Measurements from ENCODE around the gene PLXNA3.

Gene PLXNA3

DNA sequence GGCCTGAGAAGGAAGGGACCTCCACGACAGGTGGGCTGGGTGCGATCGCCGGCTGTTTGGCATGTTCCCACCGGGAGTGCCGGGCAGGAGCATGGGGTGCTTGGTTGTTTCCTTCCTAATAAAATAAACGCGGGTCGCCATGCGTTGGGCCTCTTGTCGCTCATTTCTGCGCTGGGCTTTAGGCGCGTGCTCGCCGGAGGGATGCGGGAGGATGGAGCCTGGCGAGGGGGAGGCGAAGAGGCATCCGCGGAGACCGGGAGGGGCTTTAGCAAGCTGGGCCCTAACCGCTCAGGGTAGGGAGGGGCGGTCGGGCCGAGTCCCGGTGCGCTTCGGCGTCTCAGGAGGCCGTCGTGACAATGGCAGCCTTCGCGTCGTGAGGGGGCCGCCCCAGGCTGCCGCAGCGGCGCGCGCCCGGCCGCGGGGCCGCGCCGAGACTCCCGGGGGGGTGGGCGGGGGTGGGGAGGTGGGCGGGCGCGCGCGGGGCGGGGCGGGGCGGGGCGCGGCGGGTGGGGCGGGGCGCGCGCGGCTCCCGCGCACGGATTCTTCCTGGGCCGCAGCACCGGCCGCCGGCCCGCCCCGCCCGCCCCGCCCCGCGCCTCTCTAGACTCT is 21.6 kb upstream of the PLXNA3 start:
- DNase-seq = peak; percentile 71

DNA sequence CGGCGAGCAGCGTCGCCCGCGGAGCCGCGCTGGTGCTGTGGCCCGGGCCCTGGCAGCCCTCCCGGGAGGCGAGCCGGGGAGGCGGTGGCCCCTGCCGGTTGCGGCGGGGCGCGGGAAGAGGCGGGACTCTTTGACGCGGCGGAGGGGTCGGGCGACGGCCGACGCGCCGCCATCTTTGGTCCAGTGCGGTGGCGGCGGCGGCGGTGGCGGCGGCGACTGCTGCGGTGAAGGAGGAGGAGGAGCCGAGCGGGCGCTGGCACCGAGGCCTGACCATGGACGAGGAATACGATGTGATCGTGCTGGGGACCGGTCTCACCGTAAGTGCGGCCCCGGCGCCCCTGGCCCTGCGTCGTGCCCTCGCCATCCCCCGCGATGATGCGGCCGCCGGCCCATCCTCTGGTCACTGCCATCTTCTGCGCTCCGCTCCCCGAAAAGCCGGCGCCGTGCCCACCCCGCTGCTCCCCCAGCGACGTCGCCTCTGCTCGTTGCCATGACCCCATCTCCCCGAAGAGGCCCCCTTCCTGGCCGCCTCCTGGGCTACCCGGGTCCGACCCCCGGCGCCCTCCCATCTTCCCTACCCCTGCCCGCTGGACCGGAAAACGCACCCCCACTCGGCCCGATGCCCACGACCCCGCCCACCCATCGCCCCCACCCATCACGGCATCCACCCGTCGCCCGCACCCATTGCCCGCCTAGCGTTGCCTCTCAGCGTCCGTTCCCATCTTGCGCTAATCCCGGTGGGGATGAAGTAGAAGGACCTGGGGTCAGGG is 20.9 kb upstream of the PLXNA3 start, which contains the start of gene GDI1:
Gene GDI1 (plus strand): TSS at position 172 of the 770 bp plus-strand sequence. CDS start 101 bp downstream, at position 273.
- DNase-seq = peak; percentile 71

DNA sequence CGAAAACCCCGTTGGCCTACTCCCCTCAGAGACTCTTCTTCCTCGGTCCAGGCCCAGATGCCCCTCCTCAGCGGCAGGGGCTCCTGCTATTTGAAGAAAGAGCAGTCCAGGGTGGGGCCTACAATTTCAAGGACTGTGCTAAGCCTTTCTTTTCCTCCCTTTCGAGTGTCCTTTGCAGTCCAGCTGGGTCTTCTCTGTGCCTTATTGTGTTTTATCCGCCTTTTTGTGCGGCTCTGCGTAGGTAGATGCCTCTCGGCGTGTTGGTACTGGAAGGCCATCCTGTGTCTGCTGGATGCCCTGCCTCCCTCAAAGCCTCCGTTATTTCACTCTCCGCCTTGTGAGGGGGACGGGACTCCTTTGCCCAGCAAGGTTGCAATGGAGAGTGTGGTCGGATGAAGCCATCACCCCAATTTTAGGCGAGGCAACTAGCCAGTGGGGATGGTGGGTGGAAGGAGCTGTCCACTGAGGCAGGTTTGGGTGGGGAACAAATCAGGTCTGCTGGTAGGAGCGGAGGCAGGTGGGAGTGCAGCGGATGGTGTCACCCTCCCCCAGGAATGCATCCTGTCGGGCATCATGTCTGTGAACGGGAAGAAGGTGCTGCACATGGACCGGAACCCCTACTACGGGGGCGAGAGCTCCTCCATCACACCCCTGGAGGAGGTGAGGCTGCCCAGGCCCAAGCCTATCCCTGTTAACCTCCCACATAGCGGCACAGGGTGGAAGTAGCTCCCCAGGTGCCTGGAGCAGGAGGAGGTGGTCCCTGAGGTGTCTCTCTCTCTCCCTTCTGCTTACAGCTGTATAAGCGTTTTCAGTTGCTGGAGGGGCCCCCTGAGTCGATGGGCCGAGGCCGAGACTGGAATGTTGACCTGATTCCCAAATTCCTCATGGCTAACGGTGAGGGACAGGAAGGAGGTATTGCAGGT is 19.8 kb upstream of the PLXNA3 start:
- no peak for DNase-seq

DNA sequence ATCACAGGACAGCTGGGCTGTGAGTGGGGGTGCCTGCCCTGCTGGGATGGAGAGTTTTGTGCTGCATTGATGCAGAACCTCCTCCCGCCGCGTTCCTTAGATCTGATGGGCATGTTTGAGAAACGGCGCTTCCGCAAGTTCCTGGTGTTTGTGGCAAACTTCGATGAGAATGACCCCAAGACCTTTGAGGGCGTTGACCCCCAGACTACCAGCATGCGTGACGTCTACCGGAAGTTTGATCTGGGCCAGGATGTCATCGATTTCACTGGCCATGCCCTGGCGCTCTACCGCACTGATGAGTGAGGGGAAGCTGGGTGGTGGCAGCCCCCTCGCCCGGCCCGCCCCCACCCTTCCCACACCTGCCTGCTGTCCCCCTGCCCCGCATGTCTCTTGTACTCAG is 18.2 kb upstream of the PLXNA3 start:
- DNase-seq = no peak

DNA sequence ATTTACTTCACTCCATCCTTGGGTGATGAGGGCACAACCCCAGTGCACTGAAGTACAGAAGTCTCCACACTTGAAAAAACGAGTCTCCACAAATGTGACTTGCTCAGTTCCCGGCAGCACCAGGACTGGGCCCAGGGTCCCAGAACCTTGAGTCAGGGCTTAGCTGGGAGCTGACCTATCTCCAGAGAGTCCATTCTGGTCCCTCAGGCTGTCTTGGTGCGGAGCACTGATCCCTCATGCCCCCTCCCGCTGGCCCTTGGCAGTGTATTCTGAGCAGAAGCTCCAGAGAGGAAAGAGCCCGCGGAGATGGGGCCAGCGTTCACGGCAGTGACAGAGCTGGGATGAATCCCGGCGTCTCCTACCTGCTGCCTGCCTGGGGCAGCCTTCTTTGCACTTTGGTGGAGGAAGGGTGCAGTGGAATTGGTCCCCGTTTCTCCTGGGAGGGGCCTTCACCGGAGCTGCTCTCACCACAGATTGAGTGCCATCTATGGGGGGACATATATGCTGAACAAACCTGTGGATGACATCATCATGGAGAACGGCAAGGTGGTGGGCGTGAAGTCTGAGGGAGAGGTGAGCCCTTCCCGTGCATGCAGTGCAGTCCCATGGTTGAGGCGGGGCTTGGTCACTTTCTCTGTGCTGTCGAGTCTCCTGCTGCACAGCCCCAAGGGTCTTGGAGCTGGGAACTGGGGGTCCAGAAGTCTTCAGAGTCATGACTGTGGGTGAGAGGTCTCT is 17.3 kb upstream of the PLXNA3 start:
- no peak for DNase-seq

DNA sequence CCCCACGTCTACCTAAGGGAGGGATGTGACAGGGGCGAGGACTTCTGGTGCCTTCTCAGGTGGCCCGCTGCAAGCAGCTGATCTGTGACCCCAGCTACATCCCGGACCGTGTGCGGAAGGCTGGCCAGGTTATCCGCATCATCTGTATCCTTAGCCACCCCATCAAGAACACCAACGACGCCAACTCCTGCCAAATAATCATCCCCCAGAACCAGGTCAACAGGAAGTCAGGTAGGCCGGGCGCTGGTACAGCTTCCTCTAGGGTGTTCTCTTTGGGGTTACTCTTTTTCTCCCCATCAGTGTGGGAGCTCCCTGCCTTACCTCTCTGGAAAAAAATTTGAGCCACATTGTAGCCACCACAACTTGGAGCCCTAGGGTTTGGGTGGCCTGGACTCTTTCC is 16.5 kb upstream of the PLXNA3 start:
- DNase-seq = no peak

DNA sequence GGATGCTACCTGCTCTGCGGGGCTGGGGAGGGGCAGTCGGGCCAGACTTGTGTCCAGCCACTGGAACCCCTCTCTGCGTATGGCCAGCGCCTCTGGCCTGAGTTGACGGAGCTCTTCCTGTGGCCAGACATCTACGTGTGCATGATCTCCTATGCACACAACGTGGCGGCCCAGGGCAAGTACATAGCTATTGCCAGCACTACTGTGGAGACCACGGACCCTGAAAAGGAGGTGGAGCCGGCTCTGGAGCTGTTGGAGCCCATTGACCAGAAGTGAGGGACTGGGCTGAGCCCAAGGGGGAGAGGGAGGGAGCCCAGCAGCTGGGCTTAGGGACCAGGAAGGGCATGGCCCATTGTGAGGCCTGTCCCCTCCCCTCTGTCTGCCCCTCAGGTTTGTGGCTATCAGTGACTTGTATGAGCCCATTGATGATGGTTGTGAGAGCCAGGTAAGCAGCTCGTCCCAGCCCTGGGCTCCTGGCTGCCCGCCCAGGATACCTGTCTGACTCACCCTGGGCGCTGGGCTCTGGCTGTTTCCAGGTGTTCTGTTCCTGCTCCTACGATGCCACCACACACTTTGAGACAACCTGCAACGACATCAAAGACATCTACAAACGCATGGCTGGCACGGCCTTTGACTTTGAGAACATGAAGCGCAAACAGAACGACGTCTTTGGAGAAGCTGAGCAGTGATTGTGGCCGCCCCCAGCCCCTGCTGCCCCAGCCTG is 15.9 kb upstream of the PLXNA3 start:
- DNase-seq = no peak

DNA sequence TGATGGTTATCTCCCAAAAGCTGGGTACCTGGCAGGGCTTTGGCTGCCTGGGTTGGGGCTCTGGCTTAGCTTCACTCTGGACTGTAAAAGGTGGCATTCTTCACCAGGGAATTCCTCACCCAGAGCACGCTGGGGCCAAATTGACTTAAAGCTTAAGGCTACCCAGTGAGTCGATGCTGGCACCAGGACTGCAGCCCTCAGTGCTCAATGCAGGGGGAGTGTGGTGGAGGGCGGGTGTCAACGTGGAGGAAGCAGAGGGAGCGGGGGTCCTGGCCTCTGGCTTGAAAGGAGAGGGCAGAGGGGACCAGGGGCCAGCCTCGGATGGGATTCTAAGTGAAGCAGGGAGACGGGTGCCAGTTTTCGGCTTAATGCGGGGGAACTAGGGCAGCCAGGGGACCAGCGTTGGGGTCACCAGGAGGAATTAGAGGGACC is 14.6 kb upstream of the PLXNA3 start:
- peak; percentile 28 for DNase-seq

DNA sequence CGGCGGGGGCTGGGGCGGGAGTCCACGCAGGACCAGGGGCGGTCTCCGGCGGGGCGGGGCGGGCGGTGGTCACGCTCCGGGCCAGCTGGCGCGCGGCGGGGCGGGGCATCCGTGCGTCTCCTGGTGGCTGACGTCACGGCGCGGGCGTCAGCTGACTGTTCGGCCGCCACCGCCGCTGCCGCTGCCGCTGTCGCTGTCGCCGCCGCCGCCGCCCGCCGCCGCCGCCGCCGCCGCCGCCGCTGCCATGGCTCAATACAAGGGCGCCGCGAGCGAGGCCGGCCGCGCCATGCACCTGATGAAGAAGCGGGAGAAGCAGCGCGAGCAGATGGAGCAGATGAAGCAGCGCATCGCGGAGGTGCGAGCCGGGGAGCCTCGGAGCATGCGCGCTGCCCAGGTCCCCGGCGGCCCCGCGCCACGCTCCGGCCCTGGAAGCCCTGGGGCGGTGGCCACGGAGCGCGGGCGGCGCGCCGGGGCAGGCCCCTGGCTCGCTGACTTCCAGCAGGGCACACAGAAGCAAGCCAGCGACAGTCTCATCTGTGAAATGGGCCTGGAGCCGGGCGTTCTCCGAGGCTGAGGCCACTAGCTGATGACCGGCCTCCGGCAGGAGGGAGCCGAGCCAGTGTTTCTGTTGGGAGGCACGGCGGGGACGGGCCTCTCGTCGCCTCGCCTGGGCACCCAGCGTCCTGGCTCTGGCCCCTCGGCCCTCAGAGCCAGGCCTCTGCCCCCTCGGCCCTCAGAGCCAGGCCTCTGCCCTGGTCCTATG is 13.9 kb upstream of the PLXNA3 start, which contains the start of gene FAM50A:
Gene FAM50A (plus strand): TSS at position 150 of the 763 bp plus-strand sequence. CDS start 95 bp downstream, at position 245.
- peak; percentile 78 for DNase-seq

DNA sequence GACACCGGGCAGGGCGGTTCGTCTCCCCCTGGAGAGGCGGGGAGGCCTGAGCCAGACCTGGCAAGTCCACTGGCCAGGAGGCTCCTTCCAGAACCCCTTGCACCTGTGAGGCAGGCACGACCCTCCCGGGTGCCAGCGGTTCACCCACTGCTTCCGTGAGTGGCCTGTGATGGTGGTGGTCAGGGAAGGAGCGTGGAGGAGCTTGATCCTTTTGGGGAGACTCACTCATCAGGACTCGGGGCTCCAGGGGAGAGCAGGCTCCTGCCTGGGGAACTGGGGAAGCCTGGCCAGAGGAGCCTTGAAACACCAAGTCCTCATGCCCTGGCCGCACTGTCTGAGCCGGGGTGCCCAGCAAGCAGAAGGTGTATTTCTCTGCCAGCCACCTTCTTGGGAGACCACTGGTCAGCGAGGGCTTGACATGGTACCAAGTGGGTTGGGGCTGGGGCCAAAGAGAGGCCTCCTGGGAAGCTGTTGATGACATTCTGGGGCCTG is 13.3 kb upstream of the PLXNA3 start:
- DNase-seq = no peak

DNA sequence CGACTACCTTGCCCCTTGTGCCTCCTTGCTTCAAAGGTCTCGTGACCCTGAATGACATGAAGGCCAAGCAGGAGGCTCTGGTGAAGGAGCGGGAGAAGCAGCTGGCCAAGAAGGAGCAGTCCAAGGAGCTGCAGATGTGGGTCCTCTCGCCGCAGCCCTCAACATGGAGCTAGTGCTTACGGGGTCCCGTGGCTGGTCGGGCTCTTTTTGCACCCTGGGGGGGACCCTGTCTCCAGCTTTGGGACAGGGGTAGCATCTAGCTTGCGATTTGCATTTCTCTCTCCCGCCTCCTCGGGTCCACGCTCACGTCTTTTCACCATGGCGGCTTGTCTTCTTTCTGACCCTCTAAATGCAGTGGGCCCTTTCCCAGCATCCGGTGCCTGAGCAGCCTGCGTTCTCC is 12.3 kb upstream of the PLXNA3 start:
- no peak for DNase-seq

DNA sequence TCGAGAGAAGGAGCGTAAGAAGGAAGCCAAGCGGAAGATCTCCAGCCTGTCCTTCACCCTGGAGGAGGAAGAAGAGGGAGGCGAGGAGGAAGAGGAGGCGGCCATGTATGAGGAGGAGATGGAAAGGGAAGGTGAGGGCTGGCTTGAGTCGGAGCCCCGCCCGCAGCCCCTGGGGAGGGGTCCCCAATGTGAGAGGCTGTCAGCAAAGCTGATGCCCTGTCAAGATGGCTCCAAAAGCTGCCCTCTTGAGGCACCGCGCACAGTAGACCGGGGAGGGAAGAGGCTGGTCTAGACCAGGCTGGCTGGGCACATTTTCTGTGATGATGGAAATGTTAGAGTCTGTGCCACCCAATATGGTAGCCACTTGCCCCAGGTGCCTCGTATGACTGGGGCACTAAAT is 11.7 kb upstream of the PLXNA3 start:
- no peak for DNase-seq

DNA sequence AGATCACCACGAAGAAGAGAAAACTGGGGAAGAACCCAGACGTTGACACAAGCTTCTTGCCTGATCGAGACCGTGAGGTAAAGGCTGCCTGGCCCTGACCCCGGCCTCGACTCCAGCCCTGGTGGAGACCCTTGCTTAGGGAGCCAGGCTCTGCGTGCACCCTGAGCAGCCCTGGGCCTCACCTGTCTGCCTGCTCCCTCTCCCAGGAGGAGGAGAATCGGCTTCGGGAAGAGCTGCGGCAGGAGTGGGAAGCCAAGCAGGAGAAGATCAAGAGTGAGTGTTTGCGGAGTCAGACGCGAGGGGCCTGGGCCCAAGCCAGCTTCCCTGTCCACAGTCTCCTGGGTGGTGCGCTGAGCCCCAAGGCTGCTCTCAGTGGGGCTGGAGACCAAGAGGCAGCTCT is 9.6 kb upstream of the PLXNA3 start:
- DNase-seq = no peak

DNA sequence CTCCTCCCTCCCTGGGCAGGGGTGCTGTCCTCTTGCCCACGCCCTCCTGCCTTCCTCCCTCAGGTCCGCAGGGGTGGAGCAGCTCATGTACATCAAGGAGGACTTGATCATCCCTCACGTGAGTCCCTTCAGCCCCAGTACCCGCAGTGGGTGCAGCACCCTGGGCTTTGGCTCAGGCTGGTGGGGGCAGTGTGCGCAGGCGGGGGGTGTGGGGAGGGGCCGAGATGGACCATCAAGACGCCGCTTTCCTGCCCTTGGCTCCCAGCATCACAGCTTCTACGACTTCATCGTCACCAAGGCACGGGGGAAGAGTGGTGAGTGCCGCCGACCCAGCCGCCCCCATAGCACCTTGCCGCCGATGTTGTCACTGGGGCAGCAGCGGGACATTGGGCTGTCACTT is 8.5 kb upstream of the PLXNA3 start:
- DNase-seq = no peak

DNA sequence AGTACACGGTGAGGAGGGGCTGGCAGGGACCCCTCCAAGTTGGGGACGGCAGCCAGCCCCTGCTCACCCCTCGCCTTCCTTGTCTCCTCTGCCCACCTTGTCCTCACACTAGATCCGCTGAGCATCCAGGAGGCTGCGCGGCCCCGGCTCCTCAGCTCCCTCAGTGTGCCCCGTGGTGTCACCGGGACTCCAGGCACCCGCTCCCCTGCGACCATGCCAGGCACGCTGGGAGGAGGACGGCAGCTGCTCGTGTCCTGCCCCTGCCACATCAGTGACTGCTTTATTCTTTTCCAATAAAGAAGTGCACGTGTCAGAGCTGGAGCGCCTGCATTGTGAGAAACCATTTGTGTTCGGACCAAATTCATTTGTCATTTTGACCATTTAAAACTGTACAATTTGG is 7.8 kb upstream of the PLXNA3 start:
- DNase-seq = no peak

DNA sequence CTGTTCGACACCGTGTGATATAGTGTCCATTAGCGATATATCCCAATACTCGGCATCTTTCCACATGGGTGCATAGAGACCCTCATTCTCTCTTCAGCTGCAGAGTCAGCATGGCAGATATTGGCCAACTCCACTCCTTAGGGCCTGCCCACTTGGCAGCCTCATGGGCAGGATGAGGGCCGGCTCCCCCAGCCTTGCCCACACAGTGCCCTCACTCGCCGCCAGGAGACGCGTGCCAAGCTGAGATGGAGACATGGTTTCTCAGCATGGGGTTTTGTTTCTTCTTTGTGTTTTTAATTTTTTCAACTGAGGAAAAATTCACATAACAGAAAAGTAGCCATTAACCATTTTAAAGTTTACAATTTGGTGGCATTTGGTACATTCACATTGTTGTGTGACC is 5.3 kb upstream of the PLXNA3 start:
- DNase-seq = no peak

DNA sequence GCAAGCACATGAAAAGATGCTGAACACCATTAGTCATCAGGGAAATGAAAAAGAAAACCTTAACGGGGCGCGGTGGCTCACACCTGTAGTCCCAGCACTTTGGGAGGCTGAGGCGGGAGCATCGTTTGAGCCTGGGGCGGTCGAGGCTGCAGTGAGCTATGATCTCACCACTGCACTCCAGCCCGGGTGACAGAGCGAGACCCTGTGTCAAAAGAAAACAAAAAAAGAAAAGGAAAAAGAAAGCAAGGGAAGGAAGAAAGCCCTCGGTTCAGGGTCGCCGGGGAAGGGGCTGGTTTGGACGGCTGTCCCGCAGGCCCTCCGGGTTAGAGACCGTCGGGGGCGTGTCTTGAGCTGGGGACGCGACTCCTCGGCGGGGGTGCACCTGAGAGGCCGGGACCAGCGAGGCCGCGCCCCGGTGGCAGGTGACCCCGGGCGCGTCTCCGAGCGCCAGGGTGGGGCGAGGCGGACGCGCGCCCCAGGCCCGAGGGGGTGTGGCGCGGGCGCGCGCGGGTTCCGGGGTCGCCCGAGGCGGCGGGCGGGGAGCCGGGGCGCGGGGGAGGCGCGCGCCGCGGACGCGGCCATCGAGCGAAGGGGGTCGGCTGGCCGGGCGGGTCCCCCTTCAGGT is 478 bp upstream of the PLXNA3 start:
- DNase-seq = peak; percentile 74

DNA sequence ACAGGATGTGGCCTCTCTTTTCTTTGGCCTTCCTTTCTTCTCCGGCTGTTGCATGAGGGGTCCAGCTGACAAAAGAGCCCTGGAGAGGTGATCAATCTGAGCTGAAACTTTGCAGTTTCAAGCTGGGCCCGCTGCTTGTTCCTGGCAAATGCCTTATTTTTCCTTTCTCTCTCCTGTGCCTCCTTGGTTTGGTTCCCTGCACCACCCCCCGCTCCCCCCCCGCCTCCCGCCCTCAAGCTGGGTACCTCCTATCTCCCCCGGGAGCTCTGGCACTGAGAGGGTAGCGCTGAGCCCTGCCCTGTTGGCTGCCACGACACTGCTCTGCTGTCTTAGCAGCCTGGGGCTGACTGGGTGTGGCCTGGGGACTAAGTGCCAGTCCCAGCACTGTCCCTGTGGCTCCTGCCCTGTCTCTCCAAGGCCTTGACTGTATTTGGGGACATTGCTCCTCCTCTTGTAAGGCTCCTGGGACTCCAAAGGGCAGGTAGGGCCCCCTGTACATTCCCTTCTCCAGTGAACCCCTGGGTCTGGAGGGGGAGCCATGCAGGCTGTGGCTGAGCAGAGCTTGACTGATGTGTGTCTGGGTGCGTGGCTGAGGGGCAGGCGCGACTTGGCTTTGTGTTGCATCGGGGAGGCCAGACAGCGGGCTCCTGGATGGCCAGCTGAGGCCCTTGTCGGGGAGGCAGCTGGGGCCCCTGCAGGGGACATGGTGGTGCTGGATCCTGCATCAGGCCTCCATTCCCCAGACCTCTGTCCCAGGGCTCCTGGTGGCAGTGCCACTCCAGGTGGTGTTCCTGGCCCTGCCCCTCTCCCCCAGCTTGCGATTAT is 1.1 kb downstream of the PLXNA3 start:
- DNase-seq = peak; percentile 68

DNA sequence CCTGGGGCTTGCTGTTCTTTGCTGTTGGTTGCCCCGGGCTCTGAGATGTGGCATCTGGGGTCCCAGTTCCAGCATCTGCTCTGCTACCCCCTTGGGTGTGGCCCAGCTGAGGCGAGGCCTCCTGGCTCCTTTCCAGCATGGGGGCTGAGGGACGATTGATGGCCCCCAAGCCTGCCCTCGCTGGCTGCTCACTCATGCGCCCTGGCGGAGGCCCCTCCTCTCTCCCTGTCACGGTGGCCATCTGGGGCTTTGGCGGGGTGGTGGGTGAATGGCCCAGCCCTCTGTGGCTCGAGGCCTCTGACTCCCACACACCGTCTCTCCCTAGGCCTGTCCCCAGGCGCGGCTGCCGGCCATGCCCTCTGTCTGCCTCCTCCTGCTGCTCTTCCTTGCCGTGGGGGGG is 1.8 kb downstream of the PLXNA3 start:
- DNase-seq = peak; percentile 22

DNA sequence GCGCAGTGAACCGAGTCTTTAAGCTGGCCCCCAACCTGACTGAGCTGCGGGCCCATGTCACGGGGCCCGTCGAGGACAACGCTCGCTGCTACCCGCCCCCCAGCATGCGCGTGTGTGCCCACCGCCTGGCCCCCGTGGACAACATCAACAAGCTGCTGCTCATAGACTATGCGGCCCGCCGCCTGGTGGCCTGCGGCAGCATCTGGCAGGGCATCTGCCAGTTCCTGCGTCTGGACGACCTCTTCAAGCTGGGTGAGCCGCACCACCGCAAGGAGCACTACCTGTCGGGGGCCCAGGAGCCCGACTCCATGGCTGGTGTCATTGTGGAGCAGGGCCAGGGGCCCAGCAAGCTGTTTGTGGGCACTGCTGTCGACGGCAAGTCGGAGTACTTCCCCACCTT is 2.2 kb downstream of the PLXNA3 start:
- DNase-seq = no peak

Data from NCI-H69 (cell line).